GM19452 (cell line): ENCODE data around the gene CHST8.

Experiments used
- ATAC-seq: cut with Tn5 transposase; IDR thresholded peaks from one replicate; pipeline ENCODE4 v1.9.1; 2021; ENCODE audit not compliant: unreplicated experiment

Gene CHST8

GRCh38 chr19:33730858-33731607 lies 109.3 kb downstream of the CHST8 start:
- no peak for ATAC-seq

GRCh38 chr19:33731881-33732280 lies 110.1 kb downstream of the CHST8 start:
- ATAC-seq: no peak

- ATAC-seq: no peak
Measured at GRCh38 chr19:33734913-33735312, 113.2 kb downstream of the CHST8 start.

GRCh38 chr19:33736158-33736557 lies 114.4 kb downstream of the CHST8 start:
- ATAC-seq: no peak

- no peak for ATAC-seq
Measured at GRCh38 chr19:33736787-33737186, 115.0 kb downstream of the CHST8 start.

GRCh38 chr19:33737681-33738371 lies 116.1 kb downstream of the CHST8 start:
- no peak for ATAC-seq

GRCh38 chr19:33740811-33741396 lies 119.2 kb downstream of the CHST8 start:
- no peak for ATAC-seq

- no peak for ATAC-seq
Measured at GRCh38 chr19:33745297-33745696, 123.5 kb downstream of the CHST8 start.

GRCh38 chr19:33746159-33746558 lies 124.4 kb downstream of the CHST8 start:
- no peak for ATAC-seq

GRCh38 chr19:33747273-33747672 lies 125.5 kb downstream of the CHST8 start:
- no peak for ATAC-seq

GRCh38 chr19:33748231-33748630 lies 126.5 kb downstream of the CHST8 start:
- ATAC-seq: no peak

GRCh38 chr19:33749016-33749415 lies 127.3 kb downstream of the CHST8 start:
- no peak for ATAC-seq

- no peak for ATAC-seq
Measured at GRCh38 chr19:33749619-33750175, 127.9 kb downstream of the CHST8 start.

GRCh38 chr19:33750587-33751435 lies 129.1 kb downstream of the CHST8 start:
- ATAC-seq: no peak

- ATAC-seq: no peak
Measured at GRCh38 chr19:33751436-33751770, 129.7 kb downstream of the CHST8 start.

GRCh38 chr19:33752018-33752800 lies 130.5 kb downstream of the CHST8 start:
- no peak for ATAC-seq

- ATAC-seq: no peak
Measured at GRCh38 chr19:33752945-33753344, 131.2 kb downstream of the CHST8 start.

GRCh38 chr19:33754361-33754760 lies 132.6 kb downstream of the CHST8 start:
- no peak for ATAC-seq

GRCh38 chr19:33755099-33756035 lies 133.6 kb downstream of the CHST8 start:
- ATAC-seq: no peak
